NT2/D1 (cell line): ENCODE results near the gene IL34.

Experiments
- DNase-seq: peaks from one replicate; pipeline ENCODE4 v3.0.0-alpha.2; 2011; ENCODE audit warnings: low read depth, low spot score
- H3K27me3 ChIP-seq: 2 replicates; pipeline ENCODE4 v1.6.0; 2011; ENCODE audit warnings: mild to moderate bottlenecking; ENCODE audit not compliant: insufficient read length, insufficient read depth
- H3K36me3 ChIP-seq: 2 replicates; pipeline ENCODE4 v1.6.1; 2011; ENCODE audit warnings: mild to moderate bottlenecking, low read length, mixed read lengths; ENCODE audit not compliant: insufficient read depth, insufficient read length
- H3K4me1 ChIP-seq: 2 replicates; pipeline ENCODE4 v1.5.1; 2011; ENCODE audit not compliant: insufficient read depth, insufficient read length
- H3K4me3 ChIP-seq: 2 replicates; pipeline ENCODE4 v1.5.1; 2011; ENCODE audit warnings: low read depth; ENCODE audit not compliant: insufficient read length
- H3K9ac ChIP-seq: 2 replicates; pipeline ENCODE4 v1.6.0; 2011; ENCODE audit warnings: low read depth; ENCODE audit not compliant: insufficient read length
- H3K9me3 ChIP-seq: 2 replicates; pipeline ENCODE4 v1.5.1; 2011; ENCODE audit warnings: mild to moderate bottlenecking, low read length; ENCODE audit not compliant: insufficient read depth
- SUZ12 ChIP-seq: IDR thresholded peaks from 2 replicates; pipeline ENCODE4 v1.6.1; 2011; ENCODE audit not compliant: insufficient read length, insufficient read depth; ENCODE audit errors: extremely low read depth
- YY1 ChIP-seq: IDR thresholded peaks from 2 replicates; pipeline ENCODE4 v1.6.1; 2011; ENCODE audit not compliant: insufficient read length, insufficient read depth
- ZNF274 ChIP-seq: IDR thresholded peaks from 2 replicates; pipeline ENCODE4 v1.6.1; 2011; ENCODE audit warnings: mild to moderate bottlenecking, low read depth, low read length

Gene IL34

DNA sequence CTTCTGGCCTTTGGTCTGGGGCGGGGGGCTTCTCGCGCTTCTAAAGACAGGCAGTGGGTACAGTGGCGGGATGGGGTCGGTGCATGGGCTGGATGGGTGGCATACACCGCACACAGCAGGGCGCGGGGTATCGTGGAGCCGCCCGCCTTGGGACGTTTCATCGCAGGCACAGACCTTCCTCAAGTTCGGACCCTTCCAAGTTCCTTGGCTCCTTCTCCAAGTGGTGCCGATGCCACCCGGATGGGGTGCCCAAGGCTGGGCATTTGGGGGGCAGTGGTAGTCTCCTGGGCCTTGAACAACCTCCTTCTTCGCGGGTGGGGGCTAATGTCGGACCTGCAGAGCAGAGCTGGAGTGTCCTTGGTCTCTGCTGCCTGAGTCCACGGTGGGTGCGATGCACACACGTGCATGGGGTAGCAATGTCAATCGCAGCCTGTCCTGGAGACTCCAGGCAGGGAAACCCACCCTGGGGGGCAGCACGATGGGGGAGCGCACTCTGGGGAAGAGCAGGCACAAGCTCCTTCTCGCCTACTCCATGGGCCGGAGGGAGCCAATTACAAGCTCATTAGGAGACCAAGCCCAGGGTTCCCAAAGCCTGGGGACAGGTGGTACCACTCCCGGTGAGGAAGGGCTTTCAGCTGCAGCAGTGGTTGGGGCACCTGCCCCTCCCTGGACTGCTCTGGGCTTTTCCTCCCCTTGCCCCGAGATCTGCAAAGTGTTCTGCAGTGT is 40.2 kb downstream of the IL34 start:
- TF ChIP-seq SUZ12, result no peak
- peaks cover 28% of the 10 kb centered on the region for H3K36me3 ChIP-seq

DNA sequence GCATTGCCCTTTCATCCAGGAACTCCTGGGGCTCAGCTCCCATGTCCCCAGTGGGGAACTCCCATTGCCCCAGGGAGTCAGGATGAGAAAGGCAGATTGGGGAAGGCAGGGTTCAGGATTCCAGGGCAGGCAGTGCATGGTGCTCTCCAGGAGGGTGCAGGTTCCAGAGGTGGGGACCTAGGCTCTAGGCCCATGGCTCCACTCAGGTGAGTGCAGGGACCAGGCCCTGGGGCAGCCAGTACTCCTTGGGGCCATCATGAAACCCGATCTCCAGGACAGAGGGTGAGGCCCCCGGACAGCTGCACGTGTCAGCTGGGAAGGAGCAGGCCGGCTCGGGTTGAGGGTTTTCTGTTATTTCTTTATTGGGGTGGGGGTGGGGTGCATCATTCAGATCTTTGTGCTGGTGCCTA is 40.7 kb downstream of the IL34 start:
- TF ChIP-seq ZNF274 (no peak), YY1 (no peak)
- H3K9ac ChIP-seq, result peak overlapping the region; percentile 77
- no peak overlapping the region for H3K4me3 ChIP-seq
- peaks cover 37% of the 10 kb centered on the region for H3K4me1 ChIP-seq
- H3K36me3 ChIP-seq, result peaks cover 29% of the 10 kb centered on the region
- H3K27me3 ChIP-seq, result no peaks in the 10 kb centered on the region
- no peaks in the 10 kb centered on the region for H3K9me3 ChIP-seq
- no peak for DNase-seq

More for the DNA sequence above, 40.2 kb downstream of the IL34 start:
- no peak for DNase-seq
- Histone ChIP-seq H3K4me1 (peaks cover 41% of the 10 kb centered on the region), H3K27me3 (no peaks in the 10 kb centered on the region), H3K9me3 (no peaks in the 10 kb centered on the region), H3K9ac (peak overlapping the region; percentile 77), H3K4me3 (peak overlapping the region; percentile 29)

DNA sequence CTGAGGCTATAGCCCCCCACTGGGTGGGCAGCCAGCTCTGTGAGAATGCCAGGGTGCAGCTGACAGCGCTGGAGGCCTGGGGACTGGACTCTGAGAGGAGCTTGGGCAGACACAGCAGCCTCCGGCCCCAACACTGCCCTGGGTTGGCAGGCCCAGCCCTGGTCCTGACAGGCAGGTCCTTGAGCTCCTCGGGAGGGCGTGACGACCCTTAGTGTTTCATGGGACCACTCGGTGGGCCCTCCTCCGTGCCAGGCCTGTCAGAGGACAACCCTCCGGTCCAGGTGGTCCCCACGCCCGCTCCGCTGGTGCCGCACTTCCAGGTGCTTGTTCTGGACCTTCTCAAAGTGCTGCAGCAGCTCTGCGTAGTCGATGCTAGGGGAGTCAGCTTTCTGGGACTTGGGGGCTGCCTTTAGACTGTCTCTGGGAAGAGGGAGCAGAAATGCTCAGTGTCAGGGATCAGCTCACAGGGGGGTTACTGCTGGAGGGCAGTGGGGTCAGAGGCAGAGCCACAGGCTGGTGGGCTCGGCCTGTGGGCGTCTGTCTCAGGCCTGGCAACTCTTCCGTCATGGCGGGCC is 41.4 kb downstream of the IL34 start:
- H3K4me3 ChIP-seq, result no peak overlapping the region
- H3K4me1 ChIP-seq, result peaks cover 37% of the 10 kb centered on the region
- H3K36me3 ChIP-seq, result peaks cover 32% of the 10 kb centered on the region
- H3K27me3 ChIP-seq, result no peaks in the 10 kb centered on the region
- peak overlapping the region; percentile 1 for H3K9ac ChIP-seq
- TF ChIP-seq YY1 (no peak), SUZ12 (no peak)
- DNase-seq, result no peak
- no peaks in the 10 kb centered on the region for H3K9me3 ChIP-seq

DNA sequence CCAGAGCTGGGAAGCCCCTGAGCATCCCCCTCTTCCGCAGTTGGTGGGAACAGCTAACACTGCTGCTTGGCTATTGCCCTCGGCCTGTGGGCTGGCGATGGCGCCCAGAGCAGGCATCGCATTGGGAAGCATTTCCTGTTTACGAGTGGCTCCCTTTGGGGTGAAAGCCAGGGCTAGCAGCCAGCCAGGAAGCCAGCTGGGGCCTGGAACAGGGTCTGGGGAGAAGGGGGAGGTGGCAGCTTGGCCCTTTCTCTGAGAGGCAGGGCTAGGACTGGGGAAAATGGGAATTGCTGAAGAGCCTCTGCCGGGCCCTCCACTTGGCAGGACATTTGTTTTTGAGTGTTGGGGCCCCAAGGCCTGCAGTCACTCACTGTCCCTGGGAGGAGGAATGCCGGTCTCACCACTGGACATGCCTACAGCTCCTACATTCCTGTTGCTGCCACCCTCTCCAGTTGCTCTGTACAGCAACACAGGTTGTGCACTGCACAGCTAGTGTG is 41.9 kb downstream of the IL34 start:
- Histone ChIP-seq H3K4me3 (no peak overlapping the region), H3K4me1 (peaks cover 39% of the 10 kb centered on the region), H3K27me3 (no peaks in the 10 kb centered on the region), H3K9ac (no peak overlapping the region), H3K9me3 (no peaks in the 10 kb centered on the region), H3K36me3 (peaks cover 31% of the 10 kb centered on the region)
- TF ChIP-seq ZNF274 (no peak), SUZ12 (no peak), YY1 (no peak)
- DNase-seq, result no peak

DNA sequence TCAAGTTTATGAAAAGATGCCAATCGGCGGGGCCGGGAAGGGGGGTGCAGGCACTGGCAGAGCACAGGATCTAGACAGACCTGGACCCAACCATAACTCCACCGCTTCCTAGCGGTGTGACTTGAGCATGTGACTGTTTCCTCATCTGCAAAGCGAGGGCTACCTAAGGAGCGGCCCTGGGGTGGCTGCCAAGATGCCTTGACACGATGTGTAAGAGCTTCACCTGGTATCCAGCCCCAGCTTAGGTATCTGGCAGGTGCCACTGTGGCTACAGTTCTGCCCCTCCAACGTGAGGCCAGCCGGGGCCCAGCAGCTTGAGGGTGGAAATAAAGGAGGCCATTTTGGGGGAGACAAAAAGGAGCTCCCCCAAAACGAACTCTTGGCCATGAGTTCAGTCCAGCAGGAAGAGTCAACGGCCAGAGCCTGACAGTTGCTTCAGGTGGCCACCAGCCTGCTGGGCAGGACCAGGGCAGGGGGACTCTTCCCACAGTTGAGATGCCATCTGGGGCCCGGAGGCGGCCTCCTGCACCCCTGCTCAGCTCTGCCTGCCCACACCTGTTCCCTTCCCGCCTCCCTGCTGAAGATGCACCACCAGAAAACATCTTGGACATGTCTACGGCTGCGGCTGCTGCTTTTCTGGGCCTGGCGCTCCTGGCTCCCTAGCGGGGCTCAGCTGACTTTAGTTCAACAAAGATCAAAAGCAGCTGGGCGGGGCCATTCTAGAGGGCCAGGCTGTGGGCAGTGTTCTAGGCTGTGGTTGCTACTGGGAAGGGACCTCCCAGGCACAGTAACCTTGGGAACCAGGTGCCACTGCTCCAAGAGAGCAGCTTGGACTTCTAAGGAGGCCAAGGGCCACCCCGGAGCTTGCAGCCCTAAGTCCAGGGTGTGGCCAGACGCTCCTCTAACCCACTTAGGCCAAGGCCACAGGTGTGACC is 42.9 kb downstream of the IL34 start:
- peaks cover 44% of the 10 kb centered on the region for H3K4me1 ChIP-seq
- H3K27me3 ChIP-seq, result no peaks in the 10 kb centered on the region
- H3K4me3 ChIP-seq, result no peak overlapping the region
- no peaks in the 10 kb centered on the region for H3K9me3 ChIP-seq
- H3K9ac ChIP-seq, result no peak overlapping the region
- H3K36me3 ChIP-seq, result peaks cover 23% of the 10 kb centered on the region
- no peak for DNase-seq
- TF ChIP-seq YY1 (no peak), SUZ12 (no peak), ZNF274 (no peak)

DNA sequence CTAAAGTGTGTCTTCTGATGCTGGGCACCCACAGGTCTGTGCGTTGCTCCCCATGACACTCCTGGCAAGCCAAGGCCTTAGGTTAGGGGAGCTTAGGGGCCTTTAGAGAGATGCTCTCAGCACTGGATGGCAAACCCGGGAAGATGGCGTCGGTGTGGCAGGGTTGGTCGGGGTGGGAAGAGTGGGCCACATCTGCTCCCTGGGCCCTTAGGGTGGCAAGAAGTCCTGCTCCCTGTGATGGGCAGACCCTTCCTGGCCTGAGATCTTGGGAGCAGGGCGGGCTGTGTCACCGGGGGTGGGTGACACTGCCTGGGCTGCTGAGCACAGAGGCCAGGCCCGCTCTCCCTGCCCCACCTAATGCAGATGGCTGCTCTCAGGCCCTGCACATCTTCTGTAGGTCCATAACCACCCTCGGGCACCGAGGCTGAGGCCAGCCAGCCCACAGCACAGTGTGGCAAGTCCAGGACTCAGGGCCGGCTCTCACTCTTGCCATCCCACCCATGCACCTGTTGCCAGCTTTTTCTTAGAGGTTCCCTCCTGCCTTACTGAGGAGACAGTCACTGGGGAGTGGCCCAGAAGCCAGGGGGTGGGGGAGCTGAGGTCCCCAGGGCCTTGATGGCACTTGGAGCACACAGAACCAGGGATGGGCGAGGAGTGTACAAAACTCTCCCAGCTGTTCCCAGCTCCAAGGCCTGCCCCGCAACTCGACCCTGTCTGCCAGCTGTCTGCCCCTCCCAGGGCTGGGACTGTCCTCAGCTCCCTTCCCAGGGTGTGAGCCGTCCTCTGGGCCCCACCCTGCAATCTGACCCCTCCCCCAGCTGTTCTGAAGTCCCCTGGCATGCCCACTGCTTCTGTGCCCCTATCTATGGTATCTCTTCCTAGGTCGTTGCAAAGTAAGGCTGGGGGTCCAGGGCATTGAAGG is 43.9 kb downstream of the IL34 start:
- H3K4me3 ChIP-seq, result no peak overlapping the region
- no peaks in the 10 kb centered on the region for H3K9me3 ChIP-seq
- DNase-seq, result no peak
- H3K36me3 ChIP-seq, result peaks cover 16% of the 10 kb centered on the region
- no peaks in the 10 kb centered on the region for H3K27me3 ChIP-seq
- H3K9ac ChIP-seq, result no peak overlapping the region
- H3K4me1 ChIP-seq, result peaks cover 45% of the 10 kb centered on the region
- no peak for TF ChIP-seq YY1
- no peak for TF ChIP-seq ZNF274
- TF ChIP-seq SUZ12, result no peak
